Stimulated activated CD8-positive, alpha-beta memory T cell treated with anti-CD3 and anti-CD28 coated beads, Interleukin-15, amount 100 ng/mL, for 1 hour (primary cell): ENCODE measurements around the gene ANKRD28.
"Not testable (repeated sequence)": the region's sequence is repeated elsewhere in the genome, so short reads cannot be mapped to it uniquely, and the experiment has no call there.

Experiments used
- DNase-seq: peaks from one replicate; pipeline ENCODE4 v3.0.0-alpha.2; 2020; ENCODE audit warnings: low read depth

Gene ANKRD28

DNA sequence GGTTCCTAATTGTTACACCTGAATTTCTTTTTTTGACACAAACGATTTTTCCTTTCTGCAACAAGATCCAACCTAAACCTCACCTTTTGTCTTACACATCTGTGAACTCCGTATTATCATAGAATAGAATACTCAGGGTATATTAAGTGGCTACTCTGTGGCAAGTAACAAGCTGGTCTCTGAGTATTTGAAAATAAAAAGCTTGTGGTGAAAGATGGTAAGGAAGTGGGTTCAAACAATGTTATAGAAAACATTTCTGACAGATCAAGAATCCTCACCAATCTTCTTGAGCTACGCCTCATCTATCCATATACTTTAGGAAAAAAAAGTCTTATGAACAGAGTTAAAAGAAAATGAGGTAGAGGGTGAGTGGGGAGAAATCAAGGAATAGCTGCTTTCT lies 3.5 kb upstream of the ANKRD28 start:
- no peak for DNase-seq

DNA sequence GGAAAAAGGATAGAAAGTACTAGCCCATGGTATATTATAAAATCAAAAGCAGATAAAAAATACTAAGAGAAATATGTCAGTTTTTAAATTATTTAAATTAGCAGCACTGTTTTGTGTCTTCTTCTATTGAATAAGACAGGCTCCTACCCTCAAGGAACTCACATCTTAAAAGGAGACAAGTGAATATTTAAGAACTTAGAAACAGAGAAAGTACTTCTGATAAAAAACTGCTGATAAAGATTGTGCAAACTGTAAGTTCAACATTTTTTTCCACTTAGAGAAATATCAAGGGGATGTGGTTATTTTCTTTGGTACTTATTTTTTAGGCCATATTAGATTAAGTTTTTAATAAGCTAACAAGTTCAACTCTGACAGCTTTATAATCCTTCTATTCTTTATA lies 3.0 kb upstream of the ANKRD28 start:
- no peak for DNase-seq

DNA sequence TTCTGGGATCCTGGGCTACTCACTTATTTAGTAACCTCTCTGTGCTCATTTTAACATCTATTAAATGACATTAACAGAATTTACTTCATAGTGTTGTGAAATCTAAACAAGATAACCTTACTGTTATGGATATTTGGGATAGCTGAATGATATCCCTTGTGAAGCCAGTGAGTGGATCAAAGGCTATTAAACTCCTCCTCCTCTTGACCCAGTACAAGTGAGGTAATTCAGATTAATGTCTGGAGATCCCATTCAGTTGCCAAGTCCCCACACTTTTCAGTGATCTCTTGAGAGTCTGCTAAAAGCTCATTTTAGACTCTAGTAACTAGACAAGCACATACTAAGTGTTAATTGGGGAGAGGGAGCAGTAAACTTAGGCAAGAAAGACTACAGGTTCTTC lies 2.5 kb upstream of the ANKRD28 start:
- no peak for DNase-seq

DNA sequence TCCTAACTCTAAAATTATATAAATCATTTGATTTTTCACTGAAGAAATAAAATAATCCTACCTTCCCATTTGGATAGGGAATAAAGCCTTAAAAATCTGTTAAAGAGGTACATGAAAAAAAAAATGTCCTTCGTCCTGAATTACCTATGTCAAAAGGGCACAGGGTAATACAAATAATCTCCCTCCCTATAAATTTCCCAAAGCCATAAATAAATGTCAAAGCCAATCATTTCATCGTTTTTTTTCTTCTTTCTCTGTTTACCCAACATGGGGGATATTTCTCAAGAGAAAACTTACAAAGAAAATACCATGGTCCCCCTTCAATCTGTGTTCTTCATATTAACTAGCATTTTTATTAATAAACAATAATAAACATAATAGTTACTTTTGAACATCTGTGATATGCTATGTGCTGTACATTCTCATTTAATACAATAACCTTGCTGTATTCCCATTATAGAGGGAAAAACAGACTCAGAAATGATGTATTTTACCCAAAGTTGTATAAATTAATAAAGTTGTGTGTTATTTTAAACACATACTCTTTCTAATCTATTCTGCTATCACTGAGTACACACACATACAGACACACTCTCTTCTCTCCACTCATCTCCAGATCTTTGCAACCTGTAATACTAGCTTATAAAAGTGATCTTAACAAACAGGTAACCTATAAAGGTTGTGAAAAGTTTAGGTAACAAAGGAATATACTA lies 910 bp upstream of the ANKRD28 start:
- DNase-seq: no peak

DNA sequence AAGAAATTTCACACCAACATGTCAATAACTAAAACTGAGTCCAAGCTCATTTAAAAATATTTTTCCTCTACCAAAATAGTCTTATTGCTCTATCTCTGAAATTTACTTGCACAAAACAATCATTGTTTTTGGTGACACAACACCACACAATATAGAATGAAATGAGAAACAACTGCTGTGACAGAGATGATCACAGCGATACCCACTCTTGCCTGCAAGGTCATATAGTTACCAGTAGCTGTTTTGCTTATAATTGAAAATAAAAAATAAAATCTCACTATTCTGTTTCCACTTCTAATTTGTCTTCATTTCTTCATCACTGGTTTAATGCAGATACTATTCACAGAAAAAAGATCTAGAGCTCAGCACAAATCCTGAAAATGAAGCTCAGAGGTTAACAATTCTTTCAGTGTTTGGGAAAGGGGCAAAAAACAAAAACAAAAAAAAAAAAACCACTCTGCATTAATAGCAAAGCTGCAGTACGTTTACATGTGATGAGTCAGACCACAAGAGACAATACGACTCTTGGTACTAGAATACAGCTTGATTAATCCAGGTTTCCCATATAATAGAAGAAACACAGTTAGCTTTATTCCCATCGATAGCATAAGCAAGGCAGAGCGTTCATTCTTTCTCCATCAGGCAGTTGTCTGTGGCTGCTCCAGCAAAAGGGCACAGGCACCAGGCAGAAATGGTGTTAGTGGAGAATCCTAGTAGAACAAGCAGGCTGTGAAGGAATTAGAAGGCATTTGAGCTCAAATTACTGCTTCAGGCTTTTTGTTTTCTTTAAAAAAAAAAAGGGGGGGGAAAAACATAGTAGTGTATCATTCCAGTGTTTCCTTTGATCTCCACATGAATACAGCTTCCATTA lies 773 bp downstream of the ANKRD28 start:
- no peak for DNase-seq

DNA sequence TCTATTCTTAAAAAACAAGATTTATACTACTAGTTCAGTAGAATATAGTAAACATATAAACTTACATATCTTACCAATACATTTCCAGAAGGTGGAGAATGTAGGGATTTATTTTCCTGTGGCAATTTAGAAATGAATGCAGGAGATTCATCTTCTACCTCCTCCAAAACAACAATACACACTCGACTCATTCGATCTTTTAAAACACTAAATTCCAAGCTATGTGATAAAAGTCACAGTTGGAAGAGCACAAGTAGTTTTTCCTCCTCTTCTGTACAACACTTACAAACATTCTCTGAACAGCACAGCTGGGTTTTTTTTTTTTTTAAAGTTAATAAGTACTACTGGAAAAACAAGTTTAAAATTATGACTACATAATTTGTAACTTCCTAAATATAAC lies 1.4 kb downstream of the ANKRD28 start:
- no peak for DNase-seq

DNA sequence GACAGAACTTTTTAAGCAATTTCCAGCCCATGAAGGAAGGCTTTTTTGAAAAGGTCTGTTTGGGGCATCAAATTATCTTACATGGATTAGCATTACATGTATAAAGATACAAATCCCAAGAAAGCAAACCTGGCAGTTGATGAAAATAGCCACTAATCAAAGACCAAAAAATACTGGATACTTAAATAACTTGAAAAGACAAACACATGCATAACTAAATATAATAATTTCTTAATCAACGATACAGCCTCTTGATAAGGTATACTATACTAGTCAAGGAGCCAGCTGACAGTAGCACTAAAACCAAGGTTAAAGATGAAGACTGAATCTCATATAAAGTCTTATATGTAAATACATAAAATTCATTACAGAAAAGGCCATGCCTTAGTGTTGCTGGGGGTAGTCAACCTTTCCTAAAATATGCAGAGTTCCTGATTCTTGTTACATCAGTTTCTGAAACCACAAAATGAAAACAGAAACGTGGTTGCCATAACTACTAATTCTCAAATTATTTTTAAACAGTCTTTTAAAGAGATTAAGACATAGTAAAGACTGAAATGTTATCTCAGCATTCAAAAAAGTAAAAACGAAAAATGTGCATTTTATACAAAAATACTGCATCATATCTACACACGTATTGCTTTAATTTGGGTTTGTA lies 2.0 kb downstream of the ANKRD28 start:
- no peak for DNase-seq

DNA sequence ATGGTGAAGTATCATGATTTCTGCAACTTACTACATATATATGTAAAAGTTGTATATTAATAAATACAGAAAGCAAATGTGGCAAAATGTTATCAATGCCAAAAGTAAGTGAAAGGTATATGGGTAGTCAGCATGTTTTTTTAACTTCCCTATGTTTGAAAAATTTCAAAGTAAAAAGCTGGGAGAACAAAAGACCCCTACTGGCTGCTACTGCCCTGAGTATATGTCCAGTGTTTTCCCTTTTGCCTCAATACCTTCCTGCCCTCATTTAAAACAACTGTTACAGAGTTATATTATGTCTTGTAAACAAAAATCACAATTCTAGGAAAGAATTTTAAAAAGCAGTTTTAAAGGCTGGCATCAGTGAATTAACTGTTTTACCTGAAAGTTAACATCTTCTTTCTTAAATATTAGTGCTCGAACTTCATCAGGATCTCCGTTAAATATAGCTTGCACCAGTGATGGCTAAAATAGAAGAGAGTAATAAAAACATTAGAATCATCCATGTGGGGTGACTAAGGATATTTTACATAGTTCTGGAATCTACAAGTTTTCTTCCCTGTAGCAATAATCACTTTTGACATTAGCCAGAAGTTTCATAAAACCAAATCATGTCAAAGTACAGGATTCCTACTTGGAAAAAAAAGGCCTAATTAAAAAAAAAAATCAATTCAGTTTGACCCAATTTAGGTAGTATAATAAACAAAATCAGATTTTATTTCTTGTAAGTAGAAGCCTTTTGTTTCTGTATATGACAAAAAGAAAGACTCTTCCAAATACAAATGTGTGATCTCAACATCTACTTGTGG lies 2.7 kb downstream of the ANKRD28 start:
- no peak for DNase-seq

DNA sequence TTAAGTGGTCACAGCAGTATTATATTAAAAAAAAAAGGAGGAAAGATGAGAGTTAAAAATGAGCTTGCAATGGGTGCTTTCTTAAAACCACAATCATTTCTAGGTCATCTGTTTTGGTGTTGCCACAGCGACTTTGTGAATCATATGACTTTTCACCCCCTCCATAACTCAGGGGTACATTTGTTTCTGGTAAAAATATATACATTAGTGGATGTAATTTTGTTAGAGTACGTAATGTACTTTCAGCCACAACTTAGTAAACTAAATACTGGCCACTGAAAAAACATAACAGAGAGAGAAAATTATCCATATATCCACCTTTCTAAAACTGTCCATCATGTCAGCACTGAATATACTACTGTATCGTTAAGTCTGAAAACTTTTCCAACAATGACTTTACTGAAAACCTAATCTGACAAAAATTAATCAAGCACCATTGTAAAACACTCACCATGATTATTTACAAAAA lies 3.4 kb downstream of the ANKRD28 start:
- no peak for DNase-seq

DNA sequence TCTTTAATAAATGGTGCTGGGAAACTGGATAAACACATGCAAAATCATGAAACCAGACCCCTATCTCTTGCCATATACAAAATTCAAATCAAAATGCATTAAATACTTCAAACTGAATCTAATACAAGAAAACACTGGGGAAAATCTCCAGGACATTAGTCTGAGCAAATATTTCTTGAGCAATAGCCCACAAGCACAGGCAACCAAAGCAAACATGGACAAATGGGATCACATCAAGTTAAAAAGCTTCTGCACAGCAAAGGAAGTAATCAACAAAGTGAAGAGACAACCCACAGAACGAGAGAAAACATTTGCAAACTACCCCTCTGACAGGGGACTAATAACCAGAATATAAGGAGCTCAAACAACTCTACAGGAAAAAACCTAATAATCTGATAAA lies 6.3 kb downstream of the ANKRD28 start:
- no peak for DNase-seq

DNA sequence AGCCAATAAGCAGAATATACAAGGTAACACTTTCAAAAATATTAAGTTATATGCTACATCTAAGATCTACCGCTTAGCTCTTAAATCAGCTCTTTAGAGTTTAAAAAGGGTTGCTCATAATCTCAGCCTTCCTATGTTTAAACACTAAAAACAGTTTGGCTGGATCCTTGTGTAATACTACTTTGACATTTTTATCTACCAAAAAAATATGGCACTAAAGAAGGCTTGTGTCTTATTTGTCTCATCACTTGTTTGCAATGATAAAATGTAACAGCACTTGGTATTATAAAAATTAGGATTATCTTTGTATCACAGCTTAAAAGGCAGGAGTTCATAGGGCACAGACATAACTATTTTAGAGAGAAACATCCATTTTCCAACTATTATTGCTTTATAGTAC lies 9.8 kb downstream of the ANKRD28 start:
- no peak for DNase-seq

DNA sequence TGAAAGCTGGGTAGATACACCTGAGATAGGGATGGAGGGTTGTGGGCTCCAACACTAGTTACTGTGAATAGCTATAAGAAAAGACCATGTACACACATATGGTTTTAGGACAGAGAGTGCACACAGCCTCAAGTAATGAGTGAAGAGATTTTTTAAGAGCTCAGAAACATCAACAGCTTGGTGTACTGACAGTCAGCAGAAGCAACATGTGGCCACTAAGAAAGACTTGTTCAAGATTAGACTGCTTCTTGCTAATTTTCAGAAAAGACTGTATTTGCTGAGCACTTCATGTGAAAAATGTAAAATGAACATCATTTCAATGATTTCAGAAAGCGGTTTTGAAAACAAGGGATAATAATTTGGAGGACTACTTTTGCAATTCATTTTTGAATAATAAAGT lies 10.3 kb downstream of the ANKRD28 start:
- DNase-seq: no peak

DNA sequence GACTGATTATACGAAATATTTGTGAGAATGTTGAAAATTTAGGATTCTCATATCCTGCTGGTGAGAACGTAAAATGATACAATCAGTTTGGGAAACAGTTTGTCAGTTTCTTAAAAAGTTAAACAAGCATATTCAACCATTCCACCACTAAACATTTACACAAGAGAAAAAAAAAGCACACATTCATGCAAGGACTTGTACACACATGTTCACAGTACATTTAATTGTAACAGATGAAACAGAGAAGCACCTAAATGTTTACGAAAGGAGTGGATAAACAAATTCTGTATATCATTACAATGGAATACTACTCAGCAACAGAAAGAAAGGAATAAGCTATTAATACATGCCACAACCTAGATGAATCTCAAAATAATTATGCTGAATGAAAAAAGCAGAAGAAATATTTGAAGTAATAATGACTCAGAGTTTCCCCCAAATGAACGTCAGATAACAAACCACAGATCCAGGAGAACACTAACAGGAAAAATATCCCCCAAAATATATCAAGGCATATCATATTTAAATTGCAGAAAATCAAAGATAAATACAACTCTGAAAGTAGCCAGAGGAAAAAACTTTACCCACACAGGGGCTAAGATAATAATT lies 14.3 kb downstream of the ANKRD28 start:
- no peak for DNase-seq

DNA sequence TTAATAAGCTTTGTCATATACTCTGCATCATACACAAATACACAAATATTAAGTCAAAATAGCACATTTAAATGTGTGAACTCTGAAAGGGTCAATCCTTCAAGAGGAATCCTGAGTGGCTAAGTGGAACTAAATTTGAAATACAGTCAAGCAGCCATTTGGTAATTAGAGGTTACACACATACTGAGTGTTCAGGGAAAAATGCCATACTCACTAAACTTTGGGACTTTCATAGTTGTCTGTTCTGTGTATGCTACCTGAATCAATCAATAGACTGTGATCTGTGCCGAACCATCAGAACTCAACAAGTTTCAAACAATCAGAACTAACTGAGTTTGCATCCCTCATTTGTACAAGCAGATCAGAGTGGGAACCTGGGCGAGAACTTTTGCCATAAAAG lies 15.3 kb downstream of the ANKRD28 start:
- DNase-seq: no peak

DNA sequence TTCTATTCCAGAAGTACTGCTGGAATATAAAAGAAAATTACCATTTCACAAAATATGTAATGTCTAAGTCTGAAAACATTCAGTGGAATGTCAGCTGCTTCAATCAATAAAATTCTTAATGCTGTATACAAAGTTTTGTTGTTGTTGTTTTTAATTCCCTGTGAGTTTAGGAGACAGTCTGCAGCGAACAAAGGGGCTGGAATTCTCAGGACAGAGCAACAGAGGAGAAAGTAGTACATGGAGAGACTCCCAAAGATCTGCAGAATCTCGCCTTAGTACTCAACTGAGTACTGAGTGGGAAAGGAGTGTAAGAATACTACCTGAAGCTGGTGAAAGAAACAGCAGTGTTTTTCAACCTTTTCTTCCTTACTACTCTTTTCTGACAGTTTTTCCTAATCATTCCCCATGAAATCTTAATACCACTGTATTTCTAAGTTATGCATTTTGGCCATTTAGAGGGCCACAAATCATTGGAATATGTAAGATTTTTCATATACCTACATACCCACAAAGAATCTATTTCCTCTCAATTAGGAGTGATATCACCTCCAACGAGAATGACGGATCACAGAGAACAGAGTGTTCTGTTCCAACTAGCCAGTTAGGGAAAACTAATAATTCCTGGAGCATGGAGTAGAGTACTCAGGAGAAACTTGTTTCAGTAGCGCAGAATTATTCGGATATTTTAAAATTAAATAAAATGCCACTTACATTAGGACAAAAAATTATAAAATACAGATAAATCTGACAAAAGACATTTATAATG lies 16.0 kb downstream of the ANKRD28 start:
- DNase-seq: no peak

DNA sequence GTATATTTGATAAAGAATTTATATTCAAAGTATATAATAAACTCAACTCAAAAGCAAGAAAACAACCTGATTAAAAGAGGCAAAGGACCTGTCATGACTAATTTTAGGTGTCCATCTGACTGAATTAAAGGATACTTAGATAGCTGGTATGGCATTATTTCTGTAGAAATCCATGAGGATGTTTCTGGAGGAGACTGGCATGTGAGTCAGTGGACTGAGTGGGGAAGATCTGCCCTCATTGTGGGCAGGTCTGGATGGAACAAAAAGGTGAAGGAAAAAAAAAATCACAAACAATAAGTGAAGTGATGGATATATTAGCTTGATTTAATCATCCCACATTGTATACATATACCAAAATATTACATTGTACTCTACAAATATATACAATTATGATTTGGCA lies 16.6 kb downstream of the ANKRD28 start:
- no peak for DNase-seq

DNA sequence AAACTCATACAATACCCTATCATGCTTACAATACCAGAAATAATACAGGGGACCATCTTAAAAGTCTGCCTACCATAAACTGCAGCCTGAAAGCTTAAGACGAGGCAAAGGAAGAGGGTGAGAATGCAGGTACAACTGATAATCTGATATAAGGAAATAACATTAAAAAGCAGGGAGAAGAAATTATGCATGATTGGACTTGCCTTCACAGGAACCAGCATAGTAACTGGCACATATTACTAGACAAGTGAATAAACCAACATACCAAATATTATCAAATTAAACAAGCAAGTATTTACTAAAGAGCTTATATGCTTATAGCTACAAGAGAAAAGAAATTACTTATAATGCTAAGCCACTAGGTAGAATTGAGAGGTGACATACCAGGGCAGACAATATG lies 18.7 kb downstream of the ANKRD28 start:
- no peak for DNase-seq

DNA sequence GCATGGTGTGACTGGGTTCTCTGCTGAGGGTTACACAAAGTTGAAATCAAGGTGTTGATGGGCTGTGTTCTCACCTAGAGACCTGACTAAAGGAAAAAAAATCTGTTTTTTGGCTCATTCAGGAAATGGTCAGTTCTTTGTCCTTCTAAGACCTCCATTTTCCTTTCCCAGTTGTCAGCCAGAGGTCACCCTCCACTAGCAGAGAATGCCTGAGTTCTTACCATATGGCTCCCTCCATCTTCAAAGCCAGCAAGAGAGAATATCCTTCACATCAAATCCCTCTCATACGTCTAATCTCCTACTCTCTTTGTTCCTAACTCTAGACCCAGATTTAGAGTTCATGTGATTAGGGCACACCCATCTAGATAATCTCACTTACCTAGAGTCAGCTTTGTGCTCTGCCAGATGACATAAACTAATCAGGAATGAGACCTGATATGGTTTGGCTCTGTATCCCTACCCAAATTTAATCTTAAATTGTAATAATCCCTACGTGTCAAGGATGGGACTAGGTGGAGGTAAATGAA lies 19.4 kb downstream of the ANKRD28 start:
- DNase-seq: no peak

DNA sequence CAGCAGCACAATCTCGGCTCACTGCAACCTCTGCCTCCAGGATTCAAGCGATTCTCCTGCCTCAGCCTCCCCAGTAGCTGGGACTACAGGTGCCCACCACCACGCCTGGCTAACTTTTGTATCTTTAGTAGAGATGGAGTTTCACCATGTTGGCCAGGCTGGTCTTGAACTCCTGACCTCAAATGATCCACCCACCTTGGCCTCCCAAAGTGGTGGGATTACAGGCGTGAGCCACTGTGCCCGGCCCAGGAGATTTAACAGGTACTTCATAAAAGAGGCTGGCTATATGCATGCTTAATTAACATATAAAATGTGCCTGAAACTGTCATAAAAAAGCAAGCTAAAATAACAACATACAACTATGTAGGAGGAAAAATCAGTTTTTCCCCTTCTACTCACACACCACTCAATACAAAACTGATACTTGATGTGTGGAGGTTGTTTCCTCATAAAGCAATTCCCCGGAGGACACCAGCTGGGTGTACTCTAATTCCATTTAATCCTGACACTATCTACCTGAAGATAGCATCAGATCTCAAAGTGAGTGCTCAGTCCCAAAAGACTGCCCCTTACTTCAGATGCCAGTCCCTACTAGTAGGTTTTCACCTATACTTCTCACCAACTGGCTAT lies 22.7 kb downstream of the ANKRD28 start:
- DNase-seq: not testable (repeated sequence)

DNA sequence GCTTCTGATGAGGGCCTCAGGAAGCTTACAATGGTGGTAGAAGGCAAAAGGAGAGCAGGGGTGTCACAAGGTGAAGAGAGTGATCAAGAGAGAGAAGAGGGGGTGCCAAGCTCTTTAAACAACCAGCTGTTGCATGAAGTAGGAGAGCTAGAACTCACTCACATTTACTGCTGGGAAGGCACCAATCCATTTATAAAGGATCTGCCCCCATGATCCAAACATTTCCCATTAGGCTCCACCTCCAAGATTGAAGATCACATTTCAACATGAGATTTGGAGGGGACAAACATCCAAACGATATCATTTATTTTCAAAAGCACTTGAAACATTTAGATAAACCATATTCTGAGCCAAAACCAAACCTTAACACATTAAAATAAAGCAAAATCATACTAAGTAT lies 26.3 kb downstream of the ANKRD28 start:
- DNase-seq: no peak
